SK-N-DZ (cell line): Measurements from ENCODE around the gene RPP30. TPM values are rescaled to one million over a fixed set of nuclear protein-coding genes. Genes with fewer than 3 reads are reported as not detected.

Experiments used
- DNase-seq: peaks from one replicate; pipeline ENCODE4 v3.0.0-alpha.2; 2015; ENCODE audit warnings: low spot score
- polyA plus RNA-seq, 2 experiments: library from polyadenylated mRNA; depleted of rRNA; stranded (reverse); fragments of >200 nt; gene quantifications; 2 replicates each; pipeline ENCODE4 v1.2.3, GENCODE V29; 2014

Gene RPP30
- 87.9 and 96.2 TPM in 2 replicates for polyA plus RNA-seq (2014; cell fraction: cytosol; rRNA removed)
- 89.0 and 92.9 TPM in 2 replicates for polyA plus RNA-seq (2014; cell fraction: nucleus; rRNA removed)

DNA sequence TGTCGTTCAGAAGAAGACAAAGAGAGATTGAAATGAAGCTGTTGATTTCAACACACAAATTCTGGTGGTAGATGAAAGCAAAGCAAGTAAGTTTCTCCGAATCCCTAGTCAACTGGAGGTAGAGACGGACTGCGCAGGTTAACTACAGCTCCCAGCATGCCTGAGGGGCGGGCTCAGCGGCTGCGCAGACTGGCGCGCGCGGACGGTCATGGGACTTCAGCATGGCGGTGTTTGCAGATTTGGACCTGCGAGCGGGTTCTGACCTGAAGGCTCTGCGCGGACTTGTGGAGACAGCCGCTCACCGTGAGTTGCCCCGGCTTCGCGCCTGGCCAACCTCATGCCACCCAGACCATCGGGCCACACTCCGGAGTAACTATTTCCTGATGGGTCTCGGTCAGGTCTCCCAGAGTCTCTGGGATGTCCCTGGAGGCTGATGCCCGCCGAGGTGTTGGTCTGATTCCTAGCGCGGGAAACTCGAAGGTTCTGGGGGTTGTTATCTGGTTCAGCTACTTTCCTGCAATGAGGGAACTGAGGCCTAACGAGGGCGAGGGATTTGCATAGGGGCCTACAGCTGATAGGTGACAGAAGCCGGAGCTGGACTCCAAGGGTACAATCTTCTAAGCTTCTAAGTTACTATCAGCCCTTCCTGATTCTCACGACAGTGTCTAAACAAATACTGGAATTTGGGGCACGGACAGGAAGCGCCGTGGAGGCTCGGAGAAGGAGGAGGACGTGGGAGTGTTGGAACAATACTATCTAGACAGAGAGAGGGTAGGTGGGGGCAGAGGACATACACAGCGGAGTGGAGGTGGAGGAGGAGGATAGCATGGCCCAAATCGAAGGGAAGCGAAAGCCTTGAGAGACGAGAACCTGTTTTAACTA is at the start of gene RPP30:
Gene RPP30 (plus strand): TSS at position 209 of the 882 bp plus-strand sequence. CDS start 13 bp downstream, at position 222.
- peak; percentile 81 for DNase-seq

DNA sequence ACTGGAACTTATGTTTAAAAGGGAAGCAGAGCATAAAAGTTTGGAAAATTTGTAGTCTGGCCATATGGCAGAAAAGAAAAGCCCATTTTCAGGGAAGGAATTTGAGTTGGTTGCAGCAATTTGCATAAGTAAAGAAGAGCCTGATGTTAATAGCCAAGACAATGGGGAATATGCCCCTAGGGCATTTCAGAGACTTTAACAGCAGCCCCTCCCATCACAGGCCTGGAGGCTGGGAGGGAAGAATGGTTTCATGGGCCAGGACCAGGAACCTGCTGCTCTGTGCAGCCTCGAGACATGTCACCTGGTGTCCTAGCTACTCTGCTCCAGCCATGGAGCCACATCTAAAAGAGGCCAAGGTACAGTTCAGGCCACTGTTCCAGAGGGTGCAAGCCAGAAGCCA is 49.3 kb upstream of the RPP30 start:
- DNase-seq = no peak

DNA sequence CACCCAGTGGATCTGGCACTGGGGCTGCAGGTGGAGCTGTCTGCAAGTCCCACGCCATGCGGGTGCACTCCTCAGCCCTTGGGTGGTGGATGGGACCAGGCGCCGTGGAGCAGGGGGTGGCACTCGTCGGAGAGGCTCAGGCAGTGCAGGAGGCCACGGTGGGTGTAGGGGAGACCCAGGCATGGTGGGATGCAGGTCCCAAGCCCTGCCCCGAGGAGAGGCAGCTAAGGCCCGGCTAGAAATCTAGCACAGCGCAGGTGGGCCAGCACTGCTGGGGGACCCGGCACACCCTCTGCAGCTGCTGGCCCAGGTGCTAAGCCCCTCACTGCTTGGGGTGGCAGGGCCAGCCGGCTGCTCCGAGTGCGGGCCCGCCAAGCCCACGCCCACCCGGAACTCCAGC is 39.7 kb upstream of the RPP30 start:
- no peak for DNase-seq

DNA sequence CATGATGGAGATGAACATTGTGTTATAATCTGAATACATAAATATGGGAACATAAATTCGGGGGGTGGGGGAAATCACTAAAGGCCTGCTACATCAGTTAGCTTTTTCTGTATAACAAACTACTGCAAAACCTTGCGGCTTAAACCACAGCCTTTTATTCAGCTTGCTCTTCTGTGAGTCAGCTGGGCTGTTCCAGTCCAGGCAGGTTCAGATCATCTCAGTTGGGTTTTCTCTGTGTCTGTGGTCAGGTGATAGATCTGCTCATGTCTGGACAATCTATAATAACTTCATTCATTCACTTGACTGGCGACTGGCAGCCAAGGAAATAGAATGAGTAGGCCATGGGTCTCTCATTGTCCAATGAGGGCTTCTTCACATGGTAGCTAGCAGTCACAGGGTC is 37.4 kb upstream of the RPP30 start:
- no peak for DNase-seq

DNA sequence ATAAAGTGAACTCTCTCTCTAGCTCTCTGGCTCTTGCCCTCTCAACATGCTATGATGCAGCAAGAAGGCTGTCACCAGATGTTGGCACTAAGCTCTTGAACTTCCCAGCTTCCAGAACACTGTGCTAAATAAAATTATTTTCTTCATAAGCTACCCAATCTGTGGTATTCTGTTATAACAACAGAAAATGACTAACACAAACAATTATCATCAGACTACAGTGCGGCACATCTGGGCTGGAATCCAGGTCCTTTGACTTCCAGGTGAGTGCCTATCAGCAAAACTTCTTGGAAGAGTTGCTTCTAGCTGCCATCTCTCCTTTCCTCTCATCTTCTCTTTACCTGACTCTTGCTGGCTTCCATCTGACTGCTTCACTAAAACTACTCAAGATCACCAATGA is 34.3 kb upstream of the RPP30 start:
- DNase-seq = no peak

DNA sequence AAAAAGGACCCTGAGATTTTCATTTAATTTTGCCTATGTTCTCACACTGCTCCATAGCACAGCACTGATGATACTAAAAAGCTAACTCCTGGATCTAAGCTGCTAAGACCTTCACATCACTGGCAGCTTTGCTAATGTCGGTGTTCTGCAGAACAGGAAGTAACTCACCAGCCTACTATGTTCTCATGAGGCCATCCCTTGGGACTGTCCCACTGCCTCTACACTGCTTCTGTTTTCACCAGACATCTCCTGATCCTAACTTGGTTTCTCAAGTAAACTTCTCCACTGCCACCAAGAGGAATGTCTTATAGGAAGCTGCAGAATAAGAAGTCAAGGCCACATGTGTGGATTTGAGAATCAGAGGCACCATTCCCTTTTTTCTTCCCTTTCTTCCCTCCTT is 29.0 kb upstream of the RPP30 start:
- no peak for DNase-seq

DNA sequence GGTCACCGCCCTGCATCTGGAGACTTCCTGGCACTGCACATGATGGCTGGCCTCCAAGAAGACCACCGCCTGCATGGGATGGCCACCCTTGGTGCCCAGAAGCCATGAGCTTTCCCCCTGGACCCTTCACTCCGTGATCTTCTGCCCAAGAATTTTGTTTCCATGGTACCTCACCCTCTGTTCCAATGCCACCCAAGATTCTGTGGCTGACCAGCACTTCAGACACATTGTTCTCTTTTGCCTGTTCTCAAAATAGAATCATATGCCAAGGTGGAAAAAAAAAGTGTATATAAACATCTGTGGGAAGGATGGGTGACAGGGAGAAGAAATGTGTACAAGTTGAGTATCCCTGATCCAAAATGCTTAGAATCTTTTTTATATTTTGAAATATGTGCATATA is 26.0 kb upstream of the RPP30 start:
- no peak for DNase-seq

DNA sequence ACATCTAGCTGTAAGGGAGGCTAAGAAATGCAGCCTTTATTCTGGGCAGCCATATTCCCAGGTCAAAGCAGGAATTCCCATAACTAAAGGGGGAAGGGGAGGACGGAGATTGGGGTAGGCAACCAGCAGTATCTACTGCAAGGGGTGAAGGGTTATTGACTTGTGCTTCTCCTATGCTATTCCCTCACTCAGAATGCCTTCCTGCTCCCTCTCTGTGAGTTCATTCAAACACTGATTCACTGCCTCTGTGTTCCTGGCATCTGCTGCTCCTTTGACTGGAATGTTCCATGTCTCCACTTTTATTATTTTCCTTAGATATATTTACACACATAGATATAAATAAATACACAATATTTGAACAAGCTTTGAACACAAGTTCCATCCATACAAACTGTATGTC is 25.0 kb upstream of the RPP30 start:
- no peak for DNase-seq

DNA sequence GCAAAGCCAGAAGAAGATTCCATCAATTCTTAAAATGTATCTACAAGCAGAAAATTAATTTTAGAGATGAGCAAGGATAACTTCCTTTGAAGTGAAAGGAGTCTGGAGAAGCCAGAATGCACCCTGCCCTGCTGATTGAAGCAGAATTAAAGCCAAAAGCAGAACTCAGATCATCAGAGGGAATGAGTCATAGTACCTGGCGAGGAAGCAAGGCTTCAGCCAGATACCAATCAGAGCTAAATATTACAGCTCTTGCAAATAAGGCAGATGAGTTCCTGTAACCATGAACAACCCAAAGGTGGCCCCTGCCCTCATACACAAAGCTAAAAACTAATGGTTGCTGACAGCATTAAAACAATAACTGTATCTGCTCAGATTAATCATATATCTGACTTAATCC is 24.3 kb upstream of the RPP30 start:
- DNase-seq = no peak

DNA sequence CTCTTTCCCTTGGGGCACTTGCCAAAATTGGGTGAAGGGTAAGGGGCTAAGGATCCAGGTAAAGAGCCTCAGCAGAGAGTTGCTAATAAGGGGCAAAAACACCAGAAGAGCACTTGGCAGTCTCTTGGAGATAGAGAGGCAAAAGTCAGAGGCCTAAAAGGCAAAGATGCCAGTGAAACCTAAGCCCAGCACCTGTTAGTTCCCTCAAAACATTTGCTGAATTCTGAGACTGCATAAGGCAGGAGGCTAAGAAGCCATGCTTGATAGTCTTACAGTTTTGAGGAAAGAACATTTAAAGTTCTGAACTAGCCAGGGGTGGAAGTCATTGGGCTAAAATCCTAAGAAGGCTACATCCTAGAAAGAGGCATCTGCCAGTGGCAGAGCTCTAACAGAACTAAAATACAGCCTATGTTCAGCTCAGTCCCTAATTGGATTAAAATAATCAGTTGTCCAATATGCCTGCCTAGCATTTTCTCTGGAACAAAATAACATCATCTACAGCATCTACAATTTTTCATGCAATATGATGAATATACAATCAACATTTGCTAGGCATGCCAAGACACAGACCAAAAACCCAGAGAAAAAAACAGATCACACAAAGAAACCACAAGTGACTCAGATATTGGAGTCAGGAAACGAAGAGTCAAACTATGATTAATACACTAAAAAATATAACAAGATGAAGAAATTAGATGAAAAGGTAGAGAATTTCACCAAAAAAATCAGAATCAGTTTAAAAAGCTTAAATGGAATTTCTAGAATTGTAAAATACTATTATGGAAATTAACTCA is 21.6 kb upstream of the RPP30 start:
- no peak for DNase-seq

DNA sequence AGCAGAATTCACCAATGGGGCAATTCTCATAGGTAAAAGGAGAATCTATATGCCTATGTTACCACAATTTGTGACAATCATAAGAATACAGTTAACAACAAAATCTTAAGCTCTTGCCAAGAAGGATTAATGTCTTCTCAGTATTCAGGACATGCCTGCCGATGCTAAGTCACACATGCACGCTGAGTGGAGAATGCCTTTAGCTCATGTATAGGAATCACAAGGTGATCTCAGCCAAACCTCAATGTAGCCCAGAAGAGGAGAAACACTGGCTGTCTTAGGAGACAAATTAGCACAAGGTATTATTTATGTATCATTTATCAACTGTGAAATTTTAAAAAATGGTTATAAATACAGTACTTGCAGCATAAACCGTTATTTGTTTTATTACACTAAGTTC is 16.6 kb upstream of the RPP30 start:
- no peak for DNase-seq

DNA sequence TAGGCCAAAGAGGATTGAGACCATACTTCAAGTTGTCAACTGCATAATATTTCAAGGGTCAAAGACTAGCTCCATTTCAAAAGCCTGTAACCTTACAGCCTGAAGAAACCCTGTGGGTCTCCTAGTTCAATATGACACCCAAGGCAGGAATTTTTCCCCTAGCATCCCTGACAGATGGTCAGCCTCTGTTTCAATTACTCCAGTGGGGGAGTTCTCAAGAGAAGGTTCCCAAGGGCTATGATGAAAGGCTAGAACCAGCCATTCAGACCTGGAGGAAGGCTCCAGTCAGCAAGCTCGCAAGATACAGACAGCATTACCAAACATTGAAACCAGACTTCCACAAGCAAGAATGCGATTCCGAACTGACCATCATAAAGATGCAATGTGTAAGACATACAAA is 15.5 kb upstream of the RPP30 start:
- no peak for DNase-seq

DNA sequence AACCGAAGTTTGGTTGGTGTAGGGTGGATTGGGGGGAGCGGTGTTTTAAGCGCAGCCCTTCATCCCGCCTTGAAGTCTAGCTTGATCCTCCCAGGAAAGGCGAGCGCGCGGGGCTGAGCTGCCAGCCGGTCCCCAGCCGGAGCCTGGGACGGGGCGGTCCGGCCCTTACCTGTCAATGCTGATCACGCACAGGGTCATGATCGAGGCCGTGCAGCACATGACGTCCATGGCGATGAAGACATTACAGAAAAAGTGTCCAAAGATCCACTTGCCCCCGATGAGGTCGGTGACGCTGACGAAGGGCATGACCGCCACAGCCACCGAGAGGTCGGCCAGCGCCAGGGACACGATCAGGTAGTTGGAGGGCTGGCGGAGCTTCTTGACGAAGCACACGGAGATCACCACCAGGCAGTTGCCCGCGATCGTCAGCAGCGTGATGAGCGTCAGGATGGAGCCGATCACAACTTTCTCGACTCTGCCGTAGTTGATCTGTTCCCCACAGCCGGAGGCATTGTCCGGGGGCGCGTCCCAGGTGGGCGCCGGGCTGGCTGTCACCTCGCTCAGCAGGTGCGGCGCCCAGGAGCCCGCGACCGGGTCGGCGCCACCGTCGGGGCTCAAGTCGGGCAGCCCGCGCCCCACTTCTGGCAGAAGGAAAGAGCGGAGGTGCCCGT is 14.7 kb upstream of the RPP30 start:
- no peak for DNase-seq

DNA sequence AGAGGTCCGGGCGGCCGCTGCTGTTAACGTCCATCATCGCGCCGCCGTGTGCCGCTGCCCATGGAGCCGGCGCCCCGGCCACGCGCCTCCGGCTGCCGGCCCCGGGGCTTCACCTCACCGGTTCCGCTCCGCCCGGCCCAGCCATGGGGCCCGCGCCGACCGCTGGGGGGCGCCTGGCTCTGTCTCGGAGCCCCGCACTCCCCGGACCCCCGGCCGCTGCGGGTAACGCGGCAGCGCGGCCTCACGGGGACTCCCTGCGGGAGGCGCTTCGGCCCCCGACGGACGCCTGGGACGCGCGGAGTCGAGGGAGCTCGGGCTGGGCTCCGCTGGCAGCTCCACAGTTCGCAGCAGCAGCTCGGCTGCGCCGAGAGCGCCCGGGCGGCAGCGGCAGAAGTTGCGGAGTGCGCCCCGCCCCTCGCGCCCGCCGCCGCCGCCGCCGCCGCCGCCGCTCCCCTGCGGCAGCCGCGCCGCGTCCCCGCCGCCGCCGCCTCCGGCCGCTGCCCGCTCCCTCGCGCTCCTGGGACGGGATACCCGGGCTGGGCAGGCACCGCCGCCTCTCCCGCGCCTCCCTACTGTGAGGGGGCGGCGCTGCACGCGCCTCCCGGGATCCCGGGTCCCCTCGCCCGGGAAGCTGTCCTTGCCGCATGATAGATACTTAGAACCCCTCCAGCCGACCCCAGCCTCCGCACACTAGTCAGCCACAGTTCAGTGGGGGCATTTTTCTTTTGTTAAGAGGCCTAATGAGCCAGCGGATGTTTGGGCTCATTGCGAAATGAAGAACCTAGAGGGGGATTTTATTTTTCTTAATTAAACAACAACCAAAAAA is 13.9 kb upstream of the RPP30 start, which contains the start of gene HTR7:
Gene HTR7 (minus strand): TSS at position 405 of the 826 bp plus-strand sequence. CDS start 368 bp downstream, at position 37.
- DNase-seq = peak; percentile 58

DNA sequence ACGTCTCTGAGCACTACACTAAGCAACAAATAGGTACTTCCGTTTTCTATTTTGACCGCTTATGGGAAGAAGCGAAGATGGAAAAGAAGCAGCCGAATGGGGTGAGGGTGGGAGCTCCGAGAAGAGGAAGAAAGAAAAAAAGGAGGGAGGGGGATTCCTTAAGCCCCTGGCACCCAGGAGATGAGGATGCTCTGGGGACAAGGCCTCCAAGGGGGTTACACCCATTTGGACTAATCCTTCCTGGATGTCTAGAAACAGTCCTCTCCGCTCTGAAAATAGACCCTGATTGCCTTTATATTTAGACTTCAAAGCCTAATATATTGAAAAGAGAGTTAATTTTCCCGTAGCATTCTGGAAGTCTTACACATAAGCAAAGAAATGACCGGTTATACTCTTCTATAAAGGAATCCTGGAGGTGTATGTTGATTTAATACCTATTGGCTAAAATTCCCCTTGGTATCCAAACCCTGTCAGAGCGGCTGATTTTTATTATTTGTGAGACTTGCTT is 13.3 kb upstream of the RPP30 start:
- DNase-seq = no peak

DNA sequence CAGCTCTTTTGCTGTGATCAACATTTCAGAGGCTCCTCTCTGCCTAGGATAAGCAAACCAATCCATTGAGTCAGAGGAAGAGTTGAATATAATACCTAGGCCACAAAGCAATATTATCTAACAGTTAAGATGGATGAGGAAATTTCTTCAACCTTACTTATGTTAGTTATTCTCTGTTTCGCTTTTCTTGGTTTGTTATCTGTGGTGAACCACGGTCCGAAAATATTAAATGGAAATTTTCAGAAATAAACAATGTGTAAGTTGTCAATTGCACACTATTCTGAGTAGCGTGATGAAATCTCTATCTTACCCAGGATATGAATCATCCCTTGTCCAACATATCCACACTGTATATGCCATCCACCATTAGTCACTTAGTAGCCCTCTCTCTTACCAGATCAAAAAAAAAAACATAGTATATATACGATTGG is 12.4 kb upstream of the RPP30 start:
- no peak for DNase-seq

DNA sequence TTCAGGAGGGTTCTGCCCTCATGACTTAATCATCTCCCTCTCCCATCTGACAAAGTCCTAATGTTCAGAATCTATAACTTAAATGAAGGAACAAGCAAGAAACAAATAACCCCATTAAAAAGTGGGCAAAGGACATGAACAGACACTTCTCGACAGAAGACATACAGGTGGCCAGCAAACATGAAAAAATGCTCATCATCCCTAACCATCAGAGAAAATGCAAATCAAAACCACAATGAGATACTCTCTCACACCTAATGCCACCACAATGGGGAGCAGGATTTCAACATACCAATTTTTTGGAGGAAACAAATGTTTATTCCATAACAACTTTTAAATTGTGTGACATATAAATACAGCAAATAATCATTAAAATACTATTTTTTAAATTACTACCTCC is 11.0 kb upstream of the RPP30 start:
- DNase-seq = no peak

DNA sequence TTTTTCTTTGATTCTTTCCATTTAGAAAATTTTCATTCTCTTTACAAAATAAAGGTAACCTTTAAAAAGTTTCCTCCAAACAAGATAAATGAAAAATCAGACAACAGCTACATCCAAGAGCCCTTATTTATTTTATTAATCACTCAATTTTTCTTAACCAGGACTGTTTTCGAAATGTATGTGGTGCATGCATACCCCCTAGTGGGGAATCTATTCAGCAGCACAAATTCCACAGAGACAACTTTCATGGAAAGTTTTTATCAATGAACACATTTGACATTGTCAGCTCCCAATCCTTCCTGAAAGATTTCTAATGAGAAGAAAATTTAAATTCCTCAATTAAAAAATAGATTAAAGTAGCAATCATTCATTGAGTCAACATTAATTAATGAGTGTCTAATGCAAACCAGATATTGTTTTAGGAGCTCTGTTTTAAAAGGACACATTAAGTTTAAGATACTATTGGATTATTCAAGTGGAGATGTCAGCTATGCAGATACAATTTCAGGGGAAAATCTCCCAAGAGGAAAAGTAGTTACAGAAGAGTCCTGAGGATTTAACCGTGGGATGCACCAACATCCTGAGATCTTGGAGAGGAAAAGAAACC is 8.8 kb upstream of the RPP30 start:
- peak; percentile 12 for DNase-seq

DNA sequence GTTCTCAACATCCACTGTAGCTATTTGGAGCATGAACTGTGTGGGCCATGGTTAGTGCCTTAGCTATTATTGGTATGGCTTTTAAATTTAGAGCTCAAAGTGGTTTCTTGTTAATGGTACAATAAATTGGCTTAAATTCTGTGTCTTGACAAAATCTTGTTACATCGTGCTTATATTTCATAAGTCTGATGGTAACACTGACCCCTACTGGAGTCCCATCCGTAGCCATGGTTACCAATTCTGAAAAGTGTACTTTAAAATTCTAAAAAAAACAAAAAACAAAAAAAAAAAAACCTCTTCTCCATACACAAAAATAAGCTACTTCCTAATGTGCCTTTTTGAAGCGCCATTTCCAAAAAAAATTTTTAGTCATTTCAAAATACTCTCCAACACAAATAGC is 6.4 kb upstream of the RPP30 start:
- DNase-seq = no peak

DNA sequence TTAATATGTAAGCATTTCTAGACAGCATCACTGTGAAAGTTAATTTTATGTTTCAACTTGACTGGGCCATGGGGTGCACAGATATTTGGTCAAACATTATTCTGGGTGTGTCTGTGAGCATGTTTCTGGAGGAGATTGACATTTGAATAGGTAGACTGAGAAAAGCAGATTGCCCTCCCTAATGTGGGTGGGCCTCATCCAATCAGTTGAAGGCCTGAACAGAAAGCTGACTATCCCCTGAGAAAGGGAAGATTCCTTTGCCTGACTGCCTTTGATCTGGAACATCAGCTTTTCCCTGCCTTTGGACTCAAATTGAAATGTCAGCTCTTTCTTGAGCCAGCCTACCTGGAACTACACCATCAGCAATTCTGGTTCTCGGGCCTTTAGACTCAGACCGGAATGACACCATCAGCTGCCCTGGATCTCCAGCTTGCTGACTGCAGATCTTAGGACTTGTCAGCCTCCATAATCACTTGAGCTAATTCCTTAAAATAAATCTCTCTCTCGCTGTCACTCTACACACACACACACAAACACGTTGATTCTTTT is 5.7 kb upstream of the RPP30 start:
- no peak for DNase-seq
